ENCODE results near the gene GRID1.

- no peak for TF ChIP-seq CTCF (IDR thresholded peaks at IDR 0.05)
- TF ChIP-seq POLR2A (IDR thresholded peaks at IDR 0.05) = no peak
Observed at GRCh38 chr10:85557706-85558105, 808.9 kb downstream of the GRID1 start.

Data from thyroid gland (tissue), 4 donors.